A549 (cell line): Measurements from ENCODE around the gene MAPK8IP3. TPM values are rescaled to one million over a fixed set of nuclear protein-coding genes. Genes with fewer than 3 reads are reported as not detected.

ENCODE experiments used
- ATAC-seq, 2 experiments: fragments of 200-7000 bp in 1 of 2; fragments of >200 bp in 1 of 2; cut with Nextera tagmentation in 1 of 2; cut with Tn5 transposase in 1 of 2; 3 replicates each; pipeline versions ENCODE4 v1.8.0 to v1.9.1; 2018 to 2020; ENCODE audit warnings: mild to moderate bottlenecking in 1 of 2, moderate library complexity in 1 of 2
- CTCF ChIA-PET: fragments of 300-600 bp; sonication (Branson Sonifier 250); formaldehyde crosslinking; extraction: SDS; loops from one replicate; lab custom pipeline; 2021; ENCODE audit warnings: antibody characterized with exemption, inconsistent platforms; lab: Yijun Ruan, JAX
- POLR2A ChIA-PET: fragments of 350-600 bp; formaldehyde crosslinking; extraction: SDS; loops from one replicate; lab custom pipeline; 2021; ENCODE audit warnings: antibody characterized with exemption, inconsistent platforms; lab: Yijun Ruan, JAX
- DNase-seq, 2 experiments: peaks; one replicate each; pipeline versions ENCODE4 v3.0.0 to v3.0.0-alpha.2; 2011 to 2016; ENCODE audit warnings: low read depth in 1 of 2, low spot score in 1 of 2
- FAIRE-seq: peaks from 2 replicates; lab custom pipeline; 2011; peaks lifted over from hg19 to GRCh38; lab: Jason Lieb, UNC
- H3K27ac ChIP-seq, 2 experiments: fragments of >200 bp; sonication (Bioruptor Twin); formaldehyde crosslinking; 3 replicates each; pipeline ENCODE4 v1.5.1; 2016 to 2017
- H3K4me1 ChIP-seq: fragments of >200 bp; sonication (Bioruptor Twin); formaldehyde crosslinking; 3 replicates; pipeline ENCODE4 v1.6.1; 2016
- H3K4me2 ChIP-seq: fragments of >200 bp; sonication (Bioruptor Twin); formaldehyde crosslinking; 3 replicates; pipeline ENCODE4 v1.6.1; 2016
- H3K4me3 ChIP-seq: fragments of >200 bp; sonication (Bioruptor Twin); formaldehyde crosslinking; 3 replicates; pipeline ENCODE4 v1.5.1; 2016
- H3K9me3 ChIP-seq: fragments of >200 bp; sonication (Bioruptor Twin); formaldehyde crosslinking; 3 replicates; pipeline ENCODE4 v1.6.1; 2016
- CBX2 ChIP-seq: fragments of 200-600 bp; sonication (generic); IDR thresholded peaks from 2 replicates; pipeline ENCODE4 v1.6.1; 2016; ENCODE audit warnings: low read depth, mild to moderate bottlenecking, borderline replicate concordance
- FOSL2 ChIP-seq, 2 experiments: fragments of 450-650 bp in 1 of 2; fragments of >200 bp in 1 of 2; sonication (Bioruptor Twin) in 1 of 2; formaldehyde crosslinking; IDR thresholded peaks; 2 replicates each; pipeline versions ENCODE4 v1.5.0 to v1.6.1; 2016 to 2020; ENCODE audit warnings: mild to moderate bottlenecking in 1 of 2, moderate library complexity in 1 of 2
- HEYL ChIP-seq: fragments of 250-450 bp; sonication (Bioruptor Pico); IDR thresholded peaks from 2 replicates; pipeline ENCODE4 v1.8.0; 2021; ENCODE audit warnings: mild to moderate bottlenecking, moderate library complexity
- HOXB5 ChIP-seq: fragments of 250-450 bp; sonication (Bioruptor Pico); IDR thresholded peaks from 2 replicates; pipeline ENCODE4 v1.5.0; 2020; ENCODE audit warnings: mild to moderate bottlenecking, moderate library complexity
- JUNB ChIP-seq: fragments of >200 bp; sonication (Bioruptor Twin); formaldehyde crosslinking; IDR thresholded peaks from 2 replicates; pipeline ENCODE4 v1.6.1; 2016
- MAZ ChIP-seq: fragments of 150-350 bp; IDR thresholded peaks from 2 replicates; pipeline ENCODE4 v1.6.1; 2014; ENCODE audit warnings: antibody characterized with exemption, low read depth, low read length, borderline replicate concordance
- PHF8 ChIP-seq: fragments of 200-600 bp; sonication (generic); IDR thresholded peaks from 2 replicates; pipeline ENCODE4 v1.6.1; 2016; ENCODE audit warnings: low read depth, mild to moderate bottlenecking, antibody characterized with exemption, moderate library complexity, borderline replicate concordance
- RCOR1 ChIP-seq: fragments of 150-350 bp; IDR thresholded peaks from 2 replicates; pipeline ENCODE4 v1.6.1; 2014; ENCODE audit warnings: antibody characterized with exemption, low read length, low read depth
- TP53 ChIP-seq: fragments of 250-450 bp; sonication (Bioruptor Pico); IDR thresholded peaks from 2 replicates; pipeline ENCODE4 v1.5.0; 2021; ENCODE audit warnings: mild to moderate bottlenecking, moderate library complexity
- ZC3H11A ChIP-seq: fragments of 450-650 bp; IDR thresholded peaks from 2 replicates; pipeline ENCODE4 v1.6.1; 2014; ENCODE audit warnings: antibody characterized with exemption, mild to moderate bottlenecking
- ZNF302 ChIP-seq: fragments of 250-450 bp; sonication (Bioruptor Pico); IDR thresholded peaks from 2 replicates; pipeline ENCODE4 v1.9.0; 2021; ENCODE audit warnings: inconsistent platforms, mild to moderate bottlenecking, moderate library complexity
- WGBS: methylation state at CpG from one replicate; pipeline ENCODE4 v1.1.6; 2017; ENCODE audit errors: missing lambda C conversion rate; 5-methylcytosine and 5-hydroxymethylcytosine counted together
- polyA plus RNA-seq, 4 experiments: library from polyadenylated mRNA; depleted of rRNA in 3 of 4; stranded (reverse); fragments of >200 nt; fragmentation: RNase III in 1 of 4; extraction: RNeasy Plus Mini Kit Qiagen cat#74134 plus additional on column Dnase treatment in 1 of 4; gene quantifications; 2 replicates in 3 of 4; 3 replicates in 1 of 4; pipeline ENCODE4 v1.2.3, GENCODE V29; 2011 to 2017
- TF ChIP-seq, protein P1 (sequence below): IDR thresholded peaks from 2 replicates; pipeline ENCODE4 v1.6.1; 2012; ENCODE audit warnings: low read depth, borderline replicate concordance
- TF ChIP-seq, protein P2 (sequence below): fragments of 250-450 bp; sonication (Bioruptor Pico); IDR thresholded peaks from 2 replicates; pipeline ENCODE4 v1.5.0; 2021; ENCODE audit warnings: mild to moderate bottlenecking, moderate library complexity, borderline replicate concordance
- TF ChIP-seq, protein P3 (sequence below): fragments of >200 bp; sonication (Bioruptor Twin); formaldehyde crosslinking; IDR thresholded peaks from 2 replicates; pipeline ENCODE4 v1.6.1; 2016
- TF ChIP-seq, protein P4 (sequence below): IDR thresholded peaks from 2 replicates; pipeline ENCODE4 v1.6.1; 2012

MAPK8IP3 gene
- polyA plus RNA-seq, 2 of the 4 experiments (the other 2 are of a cell fraction), result 12.0 to 53.3 TPM

DNA sequence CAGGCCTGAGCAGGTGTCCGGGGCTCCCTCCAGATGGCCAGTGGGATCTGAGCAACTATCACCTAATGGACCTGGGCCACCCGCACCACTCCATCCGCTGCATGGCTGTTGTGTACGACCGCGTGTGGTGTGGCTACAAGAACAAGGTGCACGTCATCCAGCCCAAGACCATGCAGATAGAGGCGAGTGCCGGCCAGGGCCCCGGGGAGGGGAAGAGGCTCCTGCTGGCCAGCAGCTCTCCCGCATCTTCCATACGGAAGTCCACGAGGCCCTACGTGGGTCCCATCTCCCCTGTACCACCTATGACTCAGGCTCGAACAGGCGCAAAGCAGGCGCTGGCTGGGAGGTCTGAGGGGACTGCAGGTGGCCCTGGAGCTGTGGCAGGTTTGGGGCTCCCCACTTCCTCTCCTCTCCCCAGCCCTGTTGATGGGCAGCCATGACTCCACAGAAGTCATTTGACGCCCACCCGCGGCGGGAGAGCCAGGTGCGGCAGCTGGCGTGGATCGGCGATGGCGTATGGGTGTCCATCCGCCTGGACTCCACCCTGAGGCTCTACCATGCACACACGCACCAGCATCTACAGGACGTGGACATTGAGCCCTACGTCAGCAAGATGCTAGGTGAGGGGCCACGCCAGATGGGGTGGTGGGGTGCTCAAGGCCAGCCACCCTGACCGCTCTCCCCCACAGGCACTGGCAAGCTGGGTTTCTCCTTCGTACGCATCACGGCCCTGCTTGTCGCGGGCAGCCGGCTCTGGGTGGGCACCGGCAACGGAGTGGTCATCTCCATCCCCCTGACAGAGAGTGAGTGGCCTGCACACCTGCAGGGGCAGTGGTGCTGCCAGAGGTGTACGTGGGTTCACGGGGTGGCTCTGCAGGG, 61.4 kb downstream of the MAPK8IP3 start:
- 97% methylated on average over 40 of the region's 42 CpGs for WGBS
- DNase-seq (no peak), ATAC-seq (no peak), FAIRE-seq (no peak)
- H3K4me3 ChIP-seq, result no peak overlapping the region
- H3K4me1 ChIP-seq, result peaks cover 14% of the 10 kb centered on the region
- no peak overlapping the region for H3K4me2 ChIP-seq
- no peaks in the 10 kb centered on the region for H3K9me3 ChIP-seq
- no peak overlapping the region for H3K27ac ChIP-seq
- ChIA-PET POLR2A (no interaction called here), CTCF (interaction anchor here (2.3 to 8.5 kb wide), 2 partner anchors 43 to 60 kb away, joined by 7 to 56 read pairs; partner anchors contain the start of gene MAPK8IP3)
- TF ChIP-seq, protein P1, sequence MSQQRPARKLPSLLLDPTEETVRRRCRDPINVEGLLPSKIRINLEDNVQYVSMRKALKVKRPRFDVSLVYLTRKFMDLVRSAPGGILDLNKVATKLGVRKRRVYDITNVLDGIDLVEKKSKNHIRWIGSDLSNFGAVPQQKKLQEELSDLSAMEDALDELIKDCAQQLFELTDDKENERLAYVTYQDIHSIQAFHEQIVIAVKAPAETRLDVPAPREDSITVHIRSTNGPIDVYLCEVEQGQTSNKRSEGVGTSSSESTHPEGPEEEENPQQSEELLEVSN, result no peak
- TF ChIP-seq TP53 (CRISPR knock-in tag) (no peak), HEYL (CRISPR knock-in tag) (no peak), RCOR1 (no peak), PHF8 (no peak), ZNF302 (CRISPR knock-in tag) (no peak), ZC3H11A (no peak), HOXB5 (CRISPR knock-in tag) (no peak)
- TF ChIP-seq, protein P2, sequence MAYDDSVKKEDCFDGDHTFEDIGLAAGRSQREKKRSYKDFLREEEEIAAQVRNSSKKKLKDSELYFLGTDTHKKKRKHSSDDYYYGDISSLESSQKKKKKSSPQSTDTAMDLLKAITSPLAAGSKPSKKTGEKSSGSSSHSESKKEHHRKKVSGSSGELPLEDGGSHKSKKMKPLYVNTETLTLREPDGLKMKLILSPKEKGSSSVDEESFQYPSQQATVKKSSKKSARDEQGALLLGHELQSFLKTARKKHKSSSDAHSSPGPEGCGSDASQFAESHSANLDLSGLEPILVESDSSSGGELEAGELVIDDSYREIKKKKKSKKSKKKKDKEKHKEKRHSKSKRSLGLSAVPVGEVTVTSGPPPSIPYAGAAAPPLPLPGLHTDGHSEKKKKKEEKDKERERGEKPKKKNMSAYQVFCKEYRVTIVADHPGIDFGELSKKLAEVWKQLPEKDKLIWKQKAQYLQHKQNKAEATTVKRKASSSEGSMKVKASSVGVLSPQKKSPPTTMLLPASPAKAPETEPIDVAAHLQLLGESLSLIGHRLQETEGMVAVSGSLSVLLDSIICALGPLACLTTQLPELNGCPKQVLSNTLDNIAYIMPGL, result no peak

DNA sequence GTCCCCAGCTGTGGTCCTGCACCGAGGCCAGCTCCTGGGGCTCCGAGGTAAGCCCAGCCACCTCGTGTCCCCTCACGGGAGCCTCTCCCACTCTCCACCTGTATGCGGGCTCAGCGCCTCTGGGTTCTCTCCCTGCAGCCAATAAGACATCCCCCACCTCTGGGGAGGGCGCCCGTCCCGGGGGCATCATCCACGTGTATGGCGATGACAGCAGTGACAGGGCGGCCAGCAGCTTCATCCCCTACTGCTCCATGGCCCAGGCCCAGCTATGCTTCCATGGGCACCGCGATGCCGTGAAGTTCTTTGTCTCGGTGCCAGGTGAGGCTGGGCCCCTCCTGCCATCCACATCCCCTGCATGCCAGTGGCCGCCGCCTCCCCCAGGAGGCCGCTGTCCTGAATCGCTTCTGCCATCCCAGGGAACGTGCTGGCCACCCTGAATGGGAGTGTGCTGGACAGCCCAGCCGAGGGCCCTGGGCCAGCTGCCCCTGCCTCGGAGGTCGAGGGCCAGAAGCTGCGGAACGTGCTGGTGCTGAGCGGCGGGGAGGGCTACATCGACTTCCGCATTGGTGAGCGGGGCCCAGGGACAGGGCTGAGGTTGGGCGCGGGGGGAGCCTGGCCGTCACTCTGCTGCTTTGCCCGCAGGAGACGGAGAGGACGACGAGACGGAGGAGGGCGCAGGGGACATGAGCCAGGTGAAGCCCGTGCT, 62.2 kb downstream of the MAPK8IP3 start:
- no peak overlapping the region for H3K27ac ChIP-seq
- ATAC-seq, result no peak
- FAIRE-seq, result no peak
- CTCF ChIA-PET, result interaction anchor here (1.7 to 8.5 kb wide), 3 partner anchors 8 to 61 kb away, joined by 4 to 56 read pairs (median 7); partner anchors contain the start of gene MAPK8IP3
- H3K9me3 ChIP-seq, result no peaks in the 10 kb centered on the region
- H3K4me1 ChIP-seq, result peaks cover 14% of the 10 kb centered on the region
- no peak overlapping the region for H3K4me3 ChIP-seq
- TF ChIP-seq CBX2, result no peak
- no peak for TF ChIP-seq FOSL2 (IDR thresholded peaks at IDR 0.05)
- TF ChIP-seq FOSL2 (CRISPR knock-in tag; IDR thresholded peaks at IDR 0.05), result no peak
- TF ChIP-seq MAZ, result no peak
- TF ChIP-seq, protein P3, sequence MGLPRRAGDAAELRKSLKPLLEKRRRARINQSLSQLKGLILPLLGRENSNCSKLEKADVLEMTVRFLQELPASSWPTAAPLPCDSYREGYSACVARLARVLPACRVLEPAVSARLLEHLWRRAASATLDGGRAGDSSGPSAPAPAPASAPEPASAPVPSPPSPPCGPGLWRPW, result no peak
- TF ChIP-seq, protein P4, sequence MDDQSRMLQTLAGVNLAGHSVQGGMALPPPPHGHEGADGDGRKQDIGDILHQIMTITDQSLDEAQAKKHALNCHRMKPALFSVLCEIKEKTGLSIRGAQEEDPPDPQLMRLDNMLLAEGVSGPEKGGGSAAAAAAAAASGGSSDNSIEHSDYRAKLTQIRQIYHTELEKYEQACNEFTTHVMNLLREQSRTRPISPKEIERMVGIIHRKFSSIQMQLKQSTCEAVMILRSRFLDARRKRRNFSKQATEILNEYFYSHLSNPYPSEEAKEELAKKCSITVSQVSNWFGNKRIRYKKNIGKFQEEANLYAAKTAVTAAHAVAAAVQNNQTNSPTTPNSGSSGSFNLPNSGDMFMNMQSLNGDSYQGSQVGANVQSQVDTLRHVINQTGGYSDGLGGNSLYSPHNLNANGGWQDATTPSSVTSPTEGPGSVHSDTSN, result peak; percentile 27; the same call in 1 of the 2 replicates
- TF ChIP-seq, protein P2, result no peak
- TF ChIP-seq JUNB, result no peak
- TF ChIP-seq, all 56 proteins: peak for 1
- no peak overlapping the region for H3K4me2 ChIP-seq
- DNase-seq, result no peak
- POLR2A ChIA-PET, result interaction anchor here (6.5 kb wide), 1 partner anchor 14 kb away, joined by 46 read pairs; the partner anchor contains the start of genes NUBP2 and SPSB3
- WGBS, result 88% methylated on average over 29 of the region's 41 CpGs
